ENCODE results near the gene PPP2R1B.

- TF ChIP-seq EZH2phosphoT487 (conservative IDR thresholded peaks at IDR 0.05; ENCODE audit: low read length) = no peak
- no peak for TF ChIP-seq CTCF (IDR thresholded peaks at IDR 0.05; ENCODE audit: insufficient read depth, low read length, poor library complexity, severe bottlenecking)
Observed at GRCh38 chr11:111774955-111775710, 8.9 kb upstream of the PPP2R1B start.

Data from SU-DHL-6 (cell line).